Measurements from ENCODE around the gene GMDS. TPM values are rescaled to one million over a fixed set of nuclear protein-coding genes. Genes with fewer than 3 reads are reported as not detected.

The GMDS gene
- total RNA-seq, 4 donors from 2014 or later = 8.7 to 23.1 (median 18.4) TPM

DNA sequence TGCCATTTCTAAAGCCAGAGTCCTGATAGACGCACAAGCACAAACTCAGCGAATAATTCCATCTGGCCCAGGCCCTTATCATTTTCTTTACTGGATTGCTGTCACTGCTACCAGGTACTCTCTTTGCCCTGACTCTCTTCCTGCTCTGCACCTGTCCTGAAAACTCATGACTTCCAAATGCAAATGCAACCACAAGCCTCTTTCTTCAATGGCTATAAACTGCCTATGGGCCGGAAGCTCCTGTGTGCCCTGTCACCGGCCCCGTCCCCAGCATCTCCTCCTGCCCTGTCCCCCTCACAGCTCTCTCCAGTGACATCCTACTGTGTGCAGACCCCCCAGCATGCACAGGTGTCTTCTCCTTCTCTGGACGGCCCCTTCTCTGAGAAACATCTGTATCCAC is 302.6 kb downstream of the GMDS start:
- TF ChIP-seq POLR2A (IDR thresholded peaks at IDR 0.05) = no peak
- no peak for TF ChIP-seq CTCF (IDR thresholded peaks at IDR 0.05)
- intact Hi-C loops (cut with DNase I; ENCODE audit: low total_unique reads) = no loop called here
- DNase-seq (ENCODE audit: low spot score in 2 of 2) = no peak
- H3K4me3 ChIP-seq (ENCODE audit: low read depth, poor library complexity, severe bottlenecking) = no peak overlapping the region
- 97 to 99% methylated on average over 6 of the region's 6 CpGs for WGBS, 2 donors

GRCh38 chr6:1941534-1941933 is 303.9 kb downstream of the GMDS start:
- H3K4me3 ChIP-seq (ENCODE audit: low read depth, poor library complexity, severe bottlenecking) = no peak overlapping the region
- DNase-seq (ENCODE audit: low spot score in 2 of 2) = no peak
- WGBS, 2 donors = 81 to 95% methylated on average over 4 of the region's 4 CpGs
- intact Hi-C loops (cut with DNase I; ENCODE audit: low total_unique reads) = no loop called here
- TF ChIP-seq POLR2A (IDR thresholded peaks at IDR 0.05) = no peak
- no peak for TF ChIP-seq CTCF (IDR thresholded peaks at IDR 0.05)

DNA sequence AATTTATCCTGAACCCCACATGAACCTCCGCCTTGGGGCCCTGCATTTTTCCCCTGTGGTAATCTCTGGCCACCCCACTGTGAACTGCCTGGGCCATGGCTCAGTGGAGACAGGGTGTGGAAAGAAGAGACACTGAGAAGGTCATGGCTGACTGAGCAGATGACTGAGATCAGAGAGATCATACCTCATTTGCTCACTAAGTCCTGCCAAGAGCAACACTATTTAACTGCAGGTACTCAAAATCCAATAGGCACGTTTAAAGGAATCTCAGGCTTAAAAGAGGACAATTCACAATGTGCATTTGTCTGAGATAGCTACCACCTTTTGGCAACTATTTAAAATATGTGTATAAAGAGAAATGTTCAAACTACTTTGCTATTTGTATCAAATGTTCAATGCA is 305.0 kb downstream of the GMDS start:
- 81 to 82% methylated on average over 2 of the region's 2 CpGs for WGBS, 2 donors
- intact Hi-C loops (cut with DNase I; ENCODE audit: low total_unique reads) = no loop called here

GRCh38 chr6:1933292-1933691 is 312.1 kb downstream of the GMDS start:
- WGBS, 2 donors = 97 to 99% methylated on average over 4 of the region's 4 CpGs
- no peak for TF ChIP-seq POLR2A (IDR thresholded peaks at IDR 0.05)
- no peak for TF ChIP-seq CTCF (IDR thresholded peaks at IDR 0.05)
- no peak for DNase-seq (ENCODE audit: low spot score in 2 of 2)
- intact Hi-C loops (cut with DNase I; ENCODE audit: low total_unique reads) = no loop called here
- no peak overlapping the region for H3K4me3 ChIP-seq (ENCODE audit: low read depth, poor library complexity, severe bottlenecking)

More for the DNA sequence above, 305.0 kb downstream of the GMDS start:
- DNase-seq (ENCODE audit: low spot score in 2 of 2) = no peak
- no peak overlapping the region for H3K4me3 ChIP-seq (ENCODE audit: low read depth, poor library complexity, severe bottlenecking)
- TF ChIP-seq POLR2A (IDR thresholded peaks at IDR 0.05) = no peak
- TF ChIP-seq CTCF (IDR thresholded peaks at IDR 0.05) = no peak

- DNase-seq (ENCODE audit: low spot score in 2 of 2) = no peak
- TF ChIP-seq POLR2A (IDR thresholded peaks at IDR 0.05) = no peak
- no peak for TF ChIP-seq CTCF (IDR thresholded peaks at IDR 0.05)
- H3K4me3 ChIP-seq (ENCODE audit: low read depth, poor library complexity, severe bottlenecking) = no peak overlapping the region
- 92 to 97% methylated on average over 5 of the region's 5 CpGs for WGBS, 2 donors
- intact Hi-C loops (cut with DNase I; ENCODE audit: low total_unique reads) = no loop called here
Measured at GRCh38 chr6:1931817-1932216, 313.6 kb downstream of the GMDS start.

- TF ChIP-seq POLR2A (IDR thresholded peaks at IDR 0.05) (no peak), CTCF (IDR thresholded peaks at IDR 0.05) (no peak)
- DNase-seq (ENCODE audit: low spot score in 2 of 2) = no peak
- WGBS, 2 donors = 18 to 28% methylated on average over 2 of the region's 2 CpGs
- H3K4me3 ChIP-seq (ENCODE audit: low read depth, poor library complexity, severe bottlenecking) = no peak overlapping the region
- intact Hi-C loops (cut with DNase I; ENCODE audit: low total_unique reads) = no loop called here
Measured at GRCh38 chr6:1930356-1930755, 315.0 kb downstream of the GMDS start.
